HUES64 (cell line): ENCODE measurements around the gene NEMF. TPM values are rescaled to one million over a fixed set of nuclear protein-coding genes. Genes with fewer than 3 reads are reported as not detected.
A peak's percentile ranks its signal among the peaks of the same experiment; 100 is the strongest.
"Not testable (repeated sequence)": the region's sequence is repeated elsewhere in the genome, so short reads cannot be mapped to it uniquely, and the experiment has no call there.

Experiments used
- H3K27ac ChIP-seq: 2 replicates; pipeline ENCODE4 v1.7.0; 2013; ENCODE audit warnings: low read depth, low read length, inconsistent platforms
- H3K27me3 ChIP-seq: 2 replicates; pipeline ENCODE4 v1.6.1; 2013; ENCODE audit warnings: mild to moderate bottlenecking, low read length; ENCODE audit not compliant: insufficient read depth
- H3K36me3 ChIP-seq: 2 replicates; pipeline ENCODE4 v1.6.1; 2013; ENCODE audit warnings: mild to moderate bottlenecking, low read length; ENCODE audit not compliant: insufficient read depth
- H3K4me1 ChIP-seq: 2 replicates; pipeline ENCODE4 v1.6.1; 2013; ENCODE audit warnings: mild to moderate bottlenecking, low read length, moderate library complexity; ENCODE audit not compliant: insufficient read depth
- H3K4me3 ChIP-seq: 2 replicates; pipeline ENCODE4 v1.5.1; 2013; ENCODE audit warnings: mild to moderate bottlenecking, low read length, moderate library complexity
- H3K9ac ChIP-seq: 2 replicates; pipeline ENCODE4 v1.6.1; 2013; ENCODE audit warnings: mild to moderate bottlenecking, low read depth, low read length
- H3K9me3 ChIP-seq: 2 replicates; pipeline ENCODE4 v1.6.1; 2013; ENCODE audit warnings: low read depth, low read length; ENCODE audit not compliant: insufficient read depth
- WGBS: fragments of 150-250, 120-280 bp; methylation state at CpG from one replicate; pipeline ENCODE4 v1.1.7; 2013; ENCODE audit warnings: missing lambda C conversion rate; 5-methylcytosine and 5-hydroxymethylcytosine counted together
- polyA plus RNA-seq, 2 experiments: library from polyadenylated mRNA; stranded (reverse); fragments of 50-300 nt; gene quantifications; one replicate each; pipeline ENCODE4 v1.2.3, GENCODE V29; 2013

The NEMF gene, protein sequence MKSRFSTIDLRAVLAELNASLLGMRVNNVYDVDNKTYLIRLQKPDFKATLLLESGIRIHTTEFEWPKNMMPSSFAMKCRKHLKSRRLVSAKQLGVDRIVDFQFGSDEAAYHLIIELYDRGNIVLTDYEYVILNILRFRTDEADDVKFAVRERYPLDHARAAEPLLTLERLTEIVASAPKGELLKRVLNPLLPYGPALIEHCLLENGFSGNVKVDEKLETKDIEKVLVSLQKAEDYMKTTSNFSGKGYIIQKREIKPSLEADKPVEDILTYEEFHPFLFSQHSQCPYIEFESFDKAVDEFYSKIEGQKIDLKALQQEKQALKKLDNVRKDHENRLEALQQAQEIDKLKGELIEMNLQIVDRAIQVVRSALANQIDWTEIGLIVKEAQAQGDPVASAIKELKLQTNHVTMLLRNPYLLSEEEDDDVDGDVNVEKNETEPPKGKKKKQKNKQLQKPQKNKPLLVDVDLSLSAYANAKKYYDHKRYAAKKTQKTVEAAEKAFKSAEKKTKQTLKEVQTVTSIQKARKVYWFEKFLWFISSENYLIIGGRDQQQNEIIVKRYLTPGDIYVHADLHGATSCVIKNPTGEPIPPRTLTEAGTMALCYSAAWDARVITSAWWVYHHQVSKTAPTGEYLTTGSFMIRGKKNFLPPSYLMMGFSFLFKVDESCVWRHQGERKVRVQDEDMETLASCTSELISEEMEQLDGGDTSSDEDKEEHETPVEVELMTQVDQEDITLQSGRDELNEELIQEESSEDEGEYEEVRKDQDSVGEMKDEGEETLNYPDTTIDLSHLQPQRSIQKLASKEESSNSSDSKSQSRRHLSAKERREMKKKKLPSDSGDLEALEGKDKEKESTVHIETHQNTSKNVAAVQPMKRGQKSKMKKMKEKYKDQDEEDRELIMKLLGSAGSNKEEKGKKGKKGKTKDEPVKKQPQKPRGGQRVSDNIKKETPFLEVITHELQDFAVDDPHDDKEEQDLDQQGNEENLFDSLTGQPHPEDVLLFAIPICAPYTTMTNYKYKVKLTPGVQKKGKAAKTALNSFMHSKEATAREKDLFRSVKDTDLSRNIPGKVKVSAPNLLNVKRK
- 32.8 TPM for polyA plus RNA-seq (2013, experiment 1 of 2)
- polyA plus RNA-seq (2013, experiment 2 of 2), result 36.0 TPM

DNA sequence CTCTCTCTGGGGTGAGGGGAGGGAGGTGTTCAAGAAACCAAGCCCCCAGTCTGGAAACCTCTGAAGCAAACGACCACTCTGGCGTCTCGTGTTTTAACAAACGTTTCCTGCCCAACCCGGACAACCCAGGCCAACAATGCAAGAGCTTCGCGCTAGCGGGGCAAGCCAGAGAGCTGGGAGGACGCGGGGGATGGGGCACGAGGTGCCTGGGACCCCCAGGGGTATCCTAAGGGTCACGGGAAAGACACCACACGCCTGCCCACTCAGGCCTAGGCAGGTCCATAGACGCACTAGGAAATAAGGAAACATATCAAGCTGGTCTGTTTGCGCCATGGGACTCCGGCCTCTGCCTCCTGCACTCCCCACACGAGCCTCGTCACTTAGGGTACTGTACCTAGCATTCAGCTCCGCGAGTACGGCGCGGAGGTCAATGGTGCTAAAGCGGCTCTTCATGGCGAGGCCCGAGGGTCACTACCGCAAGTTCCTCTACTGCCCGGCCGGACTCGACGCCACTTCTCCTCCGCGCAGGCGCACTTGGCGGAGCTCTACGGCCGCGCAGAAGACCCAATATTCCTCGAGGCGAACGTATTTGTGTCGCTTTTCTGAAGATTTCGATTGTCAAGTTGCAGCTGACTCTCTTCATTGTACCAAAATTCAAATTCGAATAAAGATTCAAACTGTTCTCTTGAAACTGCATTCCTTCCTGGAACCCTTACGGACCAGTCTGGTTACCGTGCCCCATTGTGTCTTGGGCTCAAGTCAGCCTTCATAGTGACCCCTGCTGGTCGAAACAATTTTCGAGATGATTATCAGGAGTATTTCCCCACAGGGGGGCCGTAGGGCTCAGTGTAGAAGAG is at the start of gene NEMF:
TSS of gene NEMF (minus strand) at position 488 of the 857 bp plus-strand sequence. CDS start at position 453, 35 bp downstream.
- Histone ChIP-seq H3K4me3 (peak within 1 kb of the TSS; percentile 85), H3K27me3 (no peaks in the 10 kb centered on the region), H3K9me3 (no peaks in the 10 kb centered on the region), H3K36me3 (peaks cover 31% of the 10 kb centered on the region), H3K9ac (peak within 1 kb of the TSS; percentile 91), H3K4me1 (peaks cover 4% of the 10 kb centered on the region; the same call in 1 of the 2 replicates), H3K27ac (peak within 1 kb of the TSS; percentile 60)
- WGBS, result under 1% methylated on average over 49 of the region's 49 CpGs

DNA sequence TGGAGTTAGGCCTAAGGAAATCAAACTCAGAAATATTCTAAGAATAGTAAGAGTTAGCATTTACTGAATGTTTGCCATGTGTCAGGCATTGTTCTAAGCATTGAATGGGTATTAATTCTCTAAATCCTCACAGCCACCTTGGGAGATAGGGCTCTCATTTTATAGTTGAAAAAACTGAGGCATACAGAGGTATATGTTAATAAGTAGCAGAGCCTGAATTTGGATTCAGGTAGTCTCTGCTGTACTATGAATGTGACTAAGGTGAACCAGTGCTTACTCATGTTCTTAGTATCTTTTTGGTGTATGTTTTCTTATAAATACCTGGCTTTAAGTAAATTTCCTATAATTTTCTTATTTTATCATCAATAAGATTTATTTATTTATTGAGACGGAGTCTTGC is 48.4 kb upstream of the NEMF start:
- H3K4me1 ChIP-seq, result peaks cover 6% of the 10 kb centered on the region
- H3K27ac ChIP-seq, result no peak overlapping the region
- peaks cover 3% of the 10 kb centered on the region; the same call in 1 of the 2 replicates for H3K36me3 ChIP-seq
- no peak overlapping the region for H3K9ac ChIP-seq
- H3K4me3 ChIP-seq, result no peak overlapping the region
- no peaks in the 10 kb centered on the region for H3K9me3 ChIP-seq
- H3K27me3 ChIP-seq, result no peaks in the 10 kb centered on the region
- WGBS, result 100% methylated on average over 1 of the region's 1 CpG

DNA sequence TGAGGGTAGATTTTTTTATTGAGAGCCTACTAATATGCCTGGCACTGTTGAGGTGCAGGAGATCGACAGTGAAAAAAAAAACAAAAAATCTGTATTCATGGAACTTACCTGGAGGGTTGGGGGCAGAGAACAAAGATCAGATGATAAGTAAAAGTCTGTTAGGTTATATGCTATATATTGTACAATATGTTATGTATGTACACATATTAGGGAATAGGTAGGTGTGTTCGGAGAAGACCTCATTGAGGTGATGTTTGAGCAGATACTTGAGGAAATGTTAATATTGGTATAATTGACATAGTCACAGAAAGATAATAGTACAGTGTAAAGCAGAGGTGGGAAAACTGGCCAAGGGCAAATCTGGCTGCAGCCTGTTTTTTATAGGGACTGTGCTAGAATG is 45.9 kb upstream of the NEMF start:
- 96% methylated on average over 2 of the region's 2 CpGs for WGBS
- Histone ChIP-seq H3K4me3 (no peak overlapping the region), H3K27ac (no peak overlapping the region), H3K36me3 (peaks cover 24% of the 10 kb centered on the region), H3K27me3 (no peaks in the 10 kb centered on the region), H3K9me3 (no peaks in the 10 kb centered on the region), H3K4me1 (peaks cover 20% of the 10 kb centered on the region), H3K9ac (no peak overlapping the region)

DNA sequence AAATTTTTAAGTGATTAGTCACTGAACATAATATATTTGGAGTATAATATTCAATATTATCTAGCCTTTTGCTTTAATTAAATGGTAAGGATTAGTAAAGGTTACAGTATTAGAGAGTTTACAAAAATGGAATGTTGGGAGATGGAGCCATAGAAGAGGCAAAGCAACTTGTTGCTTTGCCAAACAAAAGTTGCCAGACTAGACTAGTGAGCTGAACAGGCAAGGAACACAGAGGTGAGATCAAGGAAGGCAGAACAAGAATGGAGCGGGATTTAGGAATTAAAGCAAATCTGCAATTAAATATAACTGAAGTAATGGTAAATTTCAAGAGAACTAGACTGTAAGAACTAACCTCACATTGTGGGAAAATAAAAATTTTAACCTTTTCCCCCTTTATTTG is 45.4 kb upstream of the NEMF start:
- Histone ChIP-seq H3K4me1 (peaks cover 20% of the 10 kb centered on the region), H3K9me3 (no peaks in the 10 kb centered on the region), H3K27me3 (no peaks in the 10 kb centered on the region), H3K4me3 (no peak overlapping the region), H3K9ac (no peak overlapping the region), H3K27ac (no peak overlapping the region), H3K36me3 (peaks cover 24% of the 10 kb centered on the region)
- WGBS, result 100% methylated on average over 1 of the region's 1 CpG

DNA sequence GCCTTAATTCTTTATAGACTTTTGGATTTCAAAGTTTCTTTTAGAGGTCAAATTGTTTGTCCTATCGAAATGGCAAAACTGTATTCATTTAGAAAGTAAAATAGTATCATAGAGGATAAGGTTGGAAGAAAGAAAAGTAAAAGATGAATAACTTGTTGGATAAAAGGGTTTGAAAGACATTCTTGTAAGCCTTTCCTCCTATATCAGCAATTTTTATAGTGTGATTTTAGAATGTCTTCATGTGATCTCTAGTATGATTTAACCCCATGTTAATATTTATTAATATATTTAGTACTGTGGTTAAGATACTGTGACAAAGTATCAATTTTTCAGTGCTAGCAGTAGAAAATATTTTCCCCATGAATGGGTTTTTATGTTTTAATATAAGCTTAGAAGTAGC is 44.8 kb upstream of the NEMF start:
- no peaks in the 10 kb centered on the region for H3K9me3 ChIP-seq
- H3K9ac ChIP-seq, result no peak overlapping the region
- no peak overlapping the region for H3K4me3 ChIP-seq
- peaks cover 20% of the 10 kb centered on the region for H3K4me1 ChIP-seq
- peaks cover 24% of the 10 kb centered on the region for H3K36me3 ChIP-seq
- 94% methylated on average over 1 of the region's 1 CpG for WGBS
- no peaks in the 10 kb centered on the region for H3K27me3 ChIP-seq
- no peak overlapping the region for H3K27ac ChIP-seq

DNA sequence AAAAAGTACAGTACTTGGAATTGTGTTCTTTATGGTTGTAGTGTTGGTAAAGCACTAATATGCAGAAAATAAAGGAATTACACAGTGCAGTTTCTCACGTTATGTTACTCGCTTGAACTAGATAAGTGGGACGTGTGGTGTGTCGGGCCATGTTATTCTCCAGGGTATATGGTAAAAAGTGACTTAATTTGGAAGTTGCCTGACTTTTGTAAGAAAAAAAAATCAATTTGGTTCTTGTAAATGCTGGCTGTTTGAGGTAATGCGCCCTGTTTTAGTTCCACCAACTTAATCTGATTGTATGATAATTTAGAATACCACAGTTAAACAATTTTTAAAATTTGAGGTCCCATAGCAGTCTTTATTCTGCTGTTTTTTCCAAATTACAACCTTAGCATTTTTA is 44.4 kb upstream of the NEMF start:
- Histone ChIP-seq H3K4me3 (no peak overlapping the region; the same call in 1 of the 2 replicates), H3K4me1 (peaks cover 23% of the 10 kb centered on the region), H3K9me3 (no peaks in the 10 kb centered on the region), H3K27ac (no peak overlapping the region), H3K36me3 (peaks cover 24% of the 10 kb centered on the region), H3K9ac (no peak overlapping the region), H3K27me3 (no peaks in the 10 kb centered on the region)
- WGBS, result 91% methylated on average over 4 of the region's 5 CpGs

DNA sequence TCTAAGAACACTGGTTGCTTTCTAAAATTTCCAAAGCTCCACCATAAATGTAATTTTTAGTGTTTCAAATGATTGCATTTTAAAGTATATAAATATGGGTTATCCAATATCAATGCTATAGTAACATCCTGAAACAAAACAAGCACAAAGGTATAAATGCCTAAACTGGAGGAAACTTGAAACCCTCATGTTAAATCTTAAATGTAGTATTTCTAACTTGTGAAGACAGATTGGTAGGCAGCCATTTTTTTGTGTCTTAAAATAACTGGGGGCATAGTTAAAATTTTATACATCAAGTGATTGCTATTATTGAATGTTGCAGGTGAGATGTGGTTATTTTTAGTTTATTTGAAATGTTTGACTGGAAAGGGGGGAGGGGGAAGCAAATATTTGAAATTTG is 43.7 kb upstream of the NEMF start:
- H3K9me3 ChIP-seq, H3K27ac ChIP-seq, H3K27me3 ChIP-seq: not testable (repeated sequence)
- Histone ChIP-seq H3K4me3 (peak overlapping the region; percentile 100), H3K4me1 (peaks cover 24% of the 10 kb centered on the region), H3K9ac (peak overlapping the region; percentile 12; the same call in 1 of the 2 replicates), H3K36me3 (peaks cover 24% of the 10 kb centered on the region)

DNA sequence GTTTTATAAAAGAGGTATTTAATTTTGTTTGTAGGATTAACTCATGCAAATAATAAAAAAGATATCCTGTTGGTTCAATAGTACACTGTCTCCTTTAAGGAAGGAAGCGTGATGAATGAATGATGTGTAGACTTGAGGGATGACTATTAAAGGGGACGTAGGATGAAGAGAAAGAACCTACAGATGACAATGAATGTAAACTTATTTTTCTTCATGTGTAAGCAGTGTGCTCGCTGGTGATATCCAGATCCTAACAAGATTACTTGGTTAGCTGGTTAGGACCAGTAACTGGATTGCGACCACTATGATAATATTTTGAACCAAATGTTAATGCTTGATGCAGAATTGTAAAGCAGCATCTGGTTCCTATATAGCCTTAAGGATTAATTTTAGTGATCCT is 42.9 kb upstream of the NEMF start:
- Histone ChIP-seq H3K27ac (no peak overlapping the region), H3K9ac (peak overlapping the region; percentile 12; the same call in 1 of the 2 replicates), H3K4me3 (peak overlapping the region; percentile 100), H3K27me3 (no peaks in the 10 kb centered on the region), H3K36me3 (peaks cover 24% of the 10 kb centered on the region), H3K4me1 (peaks cover 24% of the 10 kb centered on the region), H3K9me3 (no peaks in the 10 kb centered on the region)
- 80% methylated on average over 4 of the region's 4 CpGs for WGBS

DNA sequence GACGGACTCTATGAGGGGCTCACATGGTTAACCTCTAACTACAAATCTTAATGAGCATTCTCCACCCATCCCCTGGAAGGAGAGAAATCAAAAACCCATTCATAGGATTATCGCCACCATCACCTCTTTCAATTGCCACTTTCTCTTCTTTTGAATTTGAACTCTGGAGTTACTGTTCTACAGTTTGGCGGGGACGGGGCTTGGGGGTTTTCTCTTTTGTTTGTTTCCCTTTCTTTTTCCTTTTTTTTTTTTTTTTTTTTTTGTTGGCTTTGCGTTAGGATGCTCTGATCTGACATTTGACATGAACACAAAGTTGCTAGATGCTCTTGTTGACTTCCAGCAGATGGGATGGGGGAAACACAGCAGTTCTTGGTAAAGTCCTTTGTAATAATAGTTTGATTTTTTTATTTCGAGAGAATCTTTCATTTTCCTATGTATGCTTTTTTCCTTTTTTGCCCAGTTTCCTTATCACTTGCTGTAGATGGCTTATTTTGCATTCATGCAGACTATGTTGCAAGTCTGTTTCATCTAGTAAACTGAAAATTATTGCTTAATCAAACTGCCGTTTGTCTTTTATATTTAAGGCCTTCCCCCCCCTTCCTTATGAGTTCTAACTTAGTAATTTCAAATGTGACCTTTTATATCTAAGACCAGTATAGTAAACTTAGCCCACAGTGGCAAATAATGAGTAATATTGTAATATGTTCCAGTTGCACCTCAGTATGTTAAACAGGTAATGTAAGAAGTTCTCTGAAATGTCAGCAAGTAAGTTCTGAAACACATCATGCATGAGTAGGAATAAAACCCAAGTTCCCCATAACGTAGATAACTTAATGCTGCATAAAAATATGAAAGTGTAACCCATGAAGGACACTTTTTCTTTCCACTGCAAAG is 41.9 kb upstream of the NEMF start:
- H3K9ac ChIP-seq, result peak overlapping the region; percentile 99
- peak overlapping the region; percentile 100 for H3K4me3 ChIP-seq
- 28% methylated on average over 5 of the region's 8 CpGs for WGBS
- H3K9me3 ChIP-seq, H3K27ac ChIP-seq, H3K27me3 ChIP-seq: not testable (repeated sequence)
- H3K36me3 ChIP-seq, result peaks cover 24% of the 10 kb centered on the region
- peaks cover 24% of the 10 kb centered on the region for H3K4me1 ChIP-seq
